H1 (cell line): ENCODE results near the gene RALY. TPM values are rescaled to one million over a fixed set of nuclear protein-coding genes. Genes with fewer than 3 reads are reported as not detected.

Source experiments
- CTCF ChIA-PET: fragments of 300-600 bp; sonication (Branson Sonifier 250); formaldehyde crosslinking; loops from one replicate; lab custom pipeline; 2021; ENCODE audit not compliant: partially characterized antibody; lab: Charles Lee
- POLR2A ChIA-PET: fragments of 300-600 bp; sonication (Branson Sonifier 250); formaldehyde crosslinking; loops from one replicate; lab custom pipeline; 2021; ENCODE audit warnings: inconsistent platforms; ENCODE audit not compliant: partially characterized antibody; lab: Charles Lee
- DNase-seq, 2 experiments: peaks; one replicate each; pipeline versions ENCODE4 v3.0.0 to v3.0.0-alpha.2; 2010 to 2022; ENCODE audit warnings: low spot score in 2 of 2, low read depth in 1 of 2, mixed read lengths in 1 of 2
- FAIRE-seq: peaks from 2 replicates; lab custom pipeline; 2011; peaks lifted over from hg19 to GRCh38; lab: Jason Lieb, UNC
- H2AFZ ChIP-seq: 2 replicates; pipeline ENCODE4 v1.8.1; 2012; ENCODE audit warnings: low read length, inconsistent platforms
- H2AK5ac ChIP-seq: 2 replicates; pipeline ENCODE4 v1.6.1; 2013; ENCODE audit warnings: low read depth, low read length
- H2BK120ac ChIP-seq: replicated peaks from 2 replicates; pipeline ENCODE3; 2013; ENCODE audit warnings: low read depth, low read length, inconsistent platforms
- H2BK12ac ChIP-seq: 2 replicates; pipeline ENCODE4 v1.6.1; 2013; ENCODE audit warnings: low read depth, low read length
- H2BK15ac ChIP-seq: 2 replicates; pipeline ENCODE4 v1.6.1; 2013; ENCODE audit warnings: low read length
- H2BK20ac ChIP-seq: 2 replicates; pipeline ENCODE4 v1.6.1; 2013; ENCODE audit warnings: low read length
- H2BK5ac ChIP-seq: 2 replicates; pipeline ENCODE4 v1.6.1; 2013; ENCODE audit warnings: low read depth, low read length
- H3K14ac ChIP-seq: 2 replicates; pipeline ENCODE4 v1.6.1; 2013; ENCODE audit warnings: inconsistent platforms; ENCODE audit not compliant: insufficient read length
- H3K18ac ChIP-seq: 2 replicates; pipeline ENCODE4 v1.6.1; 2013; ENCODE audit warnings: low read length; ENCODE audit errors: extremely low read depth
- H3K23ac ChIP-seq: 2 replicates; pipeline ENCODE4 v1.6.1; 2013; ENCODE audit warnings: inconsistent platforms; ENCODE audit not compliant: insufficient read length
- H3K23me2 ChIP-seq: 2 replicates; pipeline ENCODE4 v1.6.1; 2013; ENCODE audit warnings: low read depth, low read length
- H3K27ac ChIP-seq: 2 replicates; pipeline ENCODE4 v1.6.1; 2011; ENCODE audit warnings: low read depth, low read length, inconsistent platforms
- H3K27me3 ChIP-seq, 4 experiments: replicated peaks in 1 of 4; 1 replicate in 1 of 4; 2 replicates in 3 of 4; pipeline versions ENCODE4 v1.6.1 to v1.8.1; 2011 to 2013; ENCODE audit warnings: low read length in 3 of 4, mild to moderate bottlenecking in 3 of 4, inconsistent platforms in 2 of 4, mixed read lengths in 2 of 4, moderate library complexity in 1 of 4; ENCODE audit not compliant: control insufficient read depth in 3 of 4, insufficient read depth in 3 of 4; ENCODE audit errors: extremely low read depth in 1 of 4
- H3K36me3 ChIP-seq, 4 experiments: 2 replicates each; pipeline versions ENCODE4 v1.6.1 to v1.8.1; 2011 to 2013; ENCODE audit warnings: mild to moderate bottlenecking in 4 of 4, low read length in 3 of 4, moderate library complexity in 2 of 4, control low read depth in 1 of 4, inconsistent platforms in 1 of 4; ENCODE audit not compliant: insufficient read depth in 4 of 4, control insufficient read depth in 2 of 4
- H3K4ac ChIP-seq: replicated peaks from 2 replicates; pipeline ENCODE3; 2013; ENCODE audit warnings: low read length, low read depth, mixed read lengths, inconsistent platforms; ENCODE audit not compliant: insufficient read length
- H3K4me1 ChIP-seq, 4 experiments: replicated peaks in 1 of 4; 1 replicate in 1 of 4; 2 replicates in 3 of 4; pipeline versions ENCODE4 v1.6.1 to v1.8.1; 2011 to 2013; ENCODE audit warnings: low read length in 3 of 4, inconsistent platforms in 2 of 4, mixed read lengths in 1 of 4; ENCODE audit not compliant: insufficient read depth in 4 of 4, control insufficient read depth in 3 of 4
- H3K4me2 ChIP-seq, 2 experiments: 2 replicates each; pipeline versions ENCODE4 v1.6.1 to v1.8.1; 2011 to 2013; ENCODE audit warnings: low read depth in 2 of 2, low read length in 2 of 2, control low read depth in 1 of 2, inconsistent platforms in 1 of 2, mild to moderate bottlenecking in 1 of 2; ENCODE audit not compliant: insufficient read depth in 1 of 2
- H3K4me3 ChIP-seq, 4 experiments: fragments of 200-600, 300-600 bp in 1 of 4; sonication (generic), shearing (Covaris generic), sonication (Bioruptor Twin) in 1 of 4; 2 replicates each; pipeline versions ENCODE4 v1.5.1 to v1.8.1; 2011 to 2016; ENCODE audit warnings: low read length in 4 of 4, low read depth in 3 of 4, control low read depth in 2 of 4, inconsistent platforms in 2 of 4, mild to moderate bottlenecking in 2 of 4, mixed read lengths in 1 of 4, moderate library complexity in 1 of 4; ENCODE audit not compliant: insufficient read depth in 2 of 4; ENCODE audit errors: extremely low read depth in 1 of 4
- H3K56ac ChIP-seq: replicated peaks from 2 replicates; pipeline ENCODE3; 2013; ENCODE audit warnings: low read depth, mild to moderate bottlenecking, mixed read lengths, low read length, inconsistent platforms; ENCODE audit not compliant: insufficient read length
- H3K79me1 ChIP-seq: 2 replicates; pipeline ENCODE4 v1.6.1; 2013; ENCODE audit warnings: low read depth, low read length, control low read depth
- H3K79me2 ChIP-seq, 2 experiments: 2 replicates each; pipeline versions ENCODE4 v1.6.1 to v1.8.1; 2012 to 2013; ENCODE audit warnings: low read length in 2 of 2, mild to moderate bottlenecking in 2 of 2, inconsistent platforms in 1 of 2; ENCODE audit not compliant: insufficient read depth in 2 of 2, control insufficient read depth in 1 of 2
- H3K9ac ChIP-seq, 4 experiments: replicated peaks in 1 of 4; 1 replicate in 1 of 4; 2 replicates in 3 of 4; pipeline versions ENCODE4 v1.6.1 to v1.8.1; 2011 to 2013; ENCODE audit warnings: low read depth in 3 of 4, low read length in 3 of 4, control low read depth in 2 of 4, mild to moderate bottlenecking in 2 of 4, moderate library complexity in 2 of 4, inconsistent platforms in 1 of 4; ENCODE audit errors: extremely low read depth in 1 of 4
- H3K9me3 ChIP-seq, 2 experiments: 2 replicates each; pipeline versions ENCODE4 v1.6.1 to v1.8.1; 2012 to 2013; ENCODE audit warnings: mild to moderate bottlenecking in 2 of 2, moderate library complexity in 2 of 2, control low read depth in 1 of 2, inconsistent platforms in 1 of 2, low read depth in 1 of 2, low read length in 1 of 2, mixed read lengths in 1 of 2; ENCODE audit not compliant: insufficient read depth in 2 of 2
- H4K20me1 ChIP-seq, 2 experiments: replicated peaks in 1 of 2; 2 replicates each; pipeline versions ENCODE3 to v1.8.1; 2011 to 2013; ENCODE audit warnings: inconsistent platforms in 2 of 2, low read length in 2 of 2, mild to moderate bottlenecking in 1 of 2; ENCODE audit not compliant: insufficient read depth in 2 of 2, control insufficient read depth in 1 of 2
- H4K5ac ChIP-seq: 2 replicates; pipeline ENCODE4 v1.6.1; 2013; ENCODE audit warnings: low read length, low read depth, mixed read lengths, inconsistent platforms; ENCODE audit not compliant: insufficient read length
- H4K8ac ChIP-seq: 2 replicates; pipeline ENCODE4 v1.8.0; 2013; ENCODE audit warnings: mild to moderate bottlenecking, moderate library complexity, low read length, inconsistent platforms; ENCODE audit not compliant: insufficient read depth; ENCODE audit errors: extremely low read depth
- H4K91ac ChIP-seq: replicated peaks from 2 replicates; pipeline ENCODE3; 2013; ENCODE audit warnings: low read length, mixed read lengths, inconsistent platforms; ENCODE audit not compliant: insufficient read length
- CTBP2 ChIP-seq: IDR thresholded peaks from 2 replicates; pipeline ENCODE4 v1.7.0; 2011; ENCODE audit warnings: borderline replicate concordance, mild to moderate bottlenecking, moderate library complexity, mixed read lengths, low read length; ENCODE audit not compliant: insufficient read depth, insufficient read length
- E2F6 ChIP-seq: IDR thresholded peaks from 2 replicates; pipeline ENCODE4 v1.6.1; 2012; ENCODE audit warnings: inconsistent platforms
- EP300 ChIP-seq, 2 experiments: IDR thresholded peaks; 1 replicate in 1 of 2; 2 replicates in 1 of 2; pipeline ENCODE4 v1.6.1; 2011 to 2012; ENCODE audit warnings: low read depth in 2 of 2, low read length in 2 of 2, mild to moderate bottlenecking in 2 of 2, borderline replicate concordance in 1 of 2, inconsistent platforms in 1 of 2, moderate library complexity in 1 of 2
- FOSL1 ChIP-seq: IDR thresholded peaks from 2 replicates; pipeline ENCODE4 v1.6.1; 2011; ENCODE audit warnings: mild to moderate bottlenecking, low read depth, low read length, moderate library complexity; ENCODE audit not compliant: insufficient read depth
- POU5F1 ChIP-seq: IDR thresholded peaks from 2 replicates; pipeline ENCODE4 v1.6.1; 2011; ENCODE audit warnings: low read depth, mild to moderate bottlenecking, low read length, moderate library complexity
- RAD21 ChIP-seq, 2 experiments: IDR thresholded peaks in 1 of 2; conservative IDR thresholded peaks in 1 of 2; 2 replicates each; pipeline ENCODE4 v1.6.1; 2011; ENCODE audit warnings: low read depth in 2 of 2, low read length in 2 of 2, improper control_type of control experiment in 1 of 2, inconsistent platforms in 1 of 2, mild to moderate bottlenecking in 1 of 2, moderate library complexity in 1 of 2
- RXRA ChIP-seq: IDR thresholded peaks from 2 replicates; pipeline ENCODE4 v1.6.1; 2011; ENCODE audit warnings: low read depth, mild to moderate bottlenecking, low read length, moderate library complexity; ENCODE audit not compliant: insufficient read depth
- SRF ChIP-seq: IDR thresholded peaks from 2 replicates; pipeline ENCODE4 v1.6.1; 2011; ENCODE audit warnings: mild to moderate bottlenecking, low read depth, low read length, moderate library complexity
- WGBS, 2 experiments: shearing (Covaris generic) in 1 of 2; methylation state at CpG; one replicate each; pipeline versions ENCODE4 v1.1.6 to v1.1.7; 2013 to 2015; ENCODE audit warnings: low lambda C conversion rate in 2 of 2, mixed read lengths in 2 of 2, inconsistent platforms in 1 of 2, low coverage in 1 of 2, missing lambda C conversion rate in 1 of 2; ENCODE audit not compliant: insufficient replicate concordance in 2 of 2, insufficient coverage in 1 of 2, insufficient read length in 1 of 2; ENCODE audit errors: extremely low coverage in 1 of 2, missing lambda C conversion rate in 1 of 2; 5-methylcytosine and 5-hydroxymethylcytosine counted together
- polyA plus RNA-seq, 7 experiments: library from polyadenylated mRNA; depleted of rRNA in 3 of 7; stranded (reverse) in 5 of 7; unstranded in 2 of 7; fragments of >200 nt in 5 of 7; fragments of 200-250 nt in 2 of 7; gene quantifications; 1 replicate in 5 of 7; 2 replicates in 1 of 7; 4 replicates in 1 of 7; pipeline versions ENCODE4 v1.2.1 to v1.2.3, GENCODE V29; 2011 to 2013; ENCODE audit warnings: missing spikeins in 2 of 7, mixed read lengths in 2 of 7
- total RNA-seq: library from RNA; stranded (reverse); fragmentation: NEBNext Ultra II Directional; extraction: Animal tissue kit (Norgen Biotek cat#: 25700); gene quantifications from 2 replicates; pipeline ENCODE4 v1.2.1, GENCODE V29; 2021

The RALY gene
- total and polyA plus RNA-seq, 2 of the 8 experiments (the other 6 are each of a cell fraction or from before 2014, with no cell fraction given), result 133 to 148 TPM

GRCh38 chr20:34102342-34102741, 108.6 kb downstream of the RALY start:
- H3K18ac ChIP-seq, result no peak overlapping the region
- peaks cover 5% of the 10 kb centered on the region; the same call in 1 of the 2 replicates for H3K79me1 ChIP-seq
- peaks cover 33 to 89% (median 71%) of the 10 kb centered on the region in 4 experiments for H3K36me3 ChIP-seq
- H3K56ac ChIP-seq, result no peak overlapping the region
- POLR2A ChIA-PET, result interaction anchor here (1.0 to 11.7 kb wide), 5 partner anchors 10 to 21 kb away, joined by 4 to 236 read pairs (median 4); partner anchors contain the start of gene EIF2S2
- no peaks in the 10 kb centered on the region for H3K23me2 ChIP-seq
- FAIRE-seq (no peak), DNase-seq (no peak)
- no peaks in the 10 kb centered on the region for H3K4me1 ChIP-seq
- H3K4me2 ChIP-seq, result no peak overlapping the region
- no peak overlapping the region for H2BK20ac ChIP-seq
- no peak overlapping the region for H4K8ac ChIP-seq
- no peak overlapping the region for H3K9ac ChIP-seq
- H2AK5ac ChIP-seq, result no peak overlapping the region
- H3K27ac ChIP-seq, result no peak overlapping the region
- no peak overlapping the region for H2BK15ac ChIP-seq
- H2AFZ ChIP-seq, result no peak overlapping the region
- 100% methylated on average over 2 of the region's 2 CpGs; no CpG with 5 or more reads in 1 of the 2 experiments for WGBS, 2 experiments
- no peak overlapping the region for H2BK120ac ChIP-seq
- H3K4ac ChIP-seq, result no peak overlapping the region
- no peaks in the 10 kb centered on the region for H3K27me3 ChIP-seq
- H4K20me1 ChIP-seq, result peaks cover 13 to 23% of the 10 kb centered on the region in 2 experiments
- no peaks in the 10 kb centered on the region for H3K9me3 ChIP-seq
- no peak overlapping the region for H4K5ac ChIP-seq
- H3K14ac ChIP-seq, result no peak overlapping the region
- peaks cover 15 to 72% of the 10 kb centered on the region in 2 experiments for H3K79me2 ChIP-seq
- CTCF ChIA-PET, result no interaction called here
- H3K23ac ChIP-seq, result no peak overlapping the region
- no peak overlapping the region for H2BK12ac ChIP-seq
- no peak overlapping the region for H3K4me3 ChIP-seq
- H2BK5ac ChIP-seq, result no peak overlapping the region
- no peak overlapping the region for H4K91ac ChIP-seq
- TF ChIP-seq RXRA, result no peak
- TF ChIP-seq POU5F1, result no peak
- TF ChIP-seq EP300 (IDR thresholded peaks at IDR 0.05; ENCODE audit: borderline replicate concordance in 1 of 2, low read depth in 2 of 2, low read length in 2 of 2), result no peak
- TF ChIP-seq FOSL1, result no peak
- no peak for TF ChIP-seq RAD21 (IDR thresholded peaks at IDR 0.05 in 1 of 2, conservative IDR thresholded peaks at IDR 0.05 in 1 of 2; ENCODE audit: low read depth in 2 of 2, low read length in 2 of 2)
- no peak for TF ChIP-seq E2F6
- TF ChIP-seq CTBP2, result no peak
- no peak for TF ChIP-seq SRF
